ENCODE results near the gene PROK1. TPM values are rescaled to one million over a fixed set of nuclear protein-coding genes. Genes with fewer than 3 reads are reported as not detected.
A peak's percentile ranks its signal among the peaks of the same experiment; 100 is the strongest.

Gene PROK1
- polyA plus RNA-seq, 3 donors: not detected

GRCh38 chr1:110488161-110488560 is 37.2 kb downstream of the PROK1 start:
- DNase-seq: no peak

- no peak for DNase-seq
These were observed 37.9 kb downstream of the PROK1 start for GRCh38 chr1:110488867-110489266.

- DNase-seq: no peak
These were observed 38.5 kb downstream of the PROK1 start for GRCh38 chr1:110489406-110489805.

GRCh38 chr1:110489973-110490542 is 39.1 kb downstream of the PROK1 start:
- DNase-seq: no peak

- no peak for DNase-seq
These were observed 40.0 kb downstream of the PROK1 start for GRCh38 chr1:110490791-110491451.

GRCh38 chr1:110492573-110492972 is 41.6 kb downstream of the PROK1 start:
- no peak for DNase-seq

- DNase-seq: no peak
These were observed 42.2 kb downstream of the PROK1 start for GRCh38 chr1:110493059-110493699.

- DNase-seq: no peak
These were observed 43.1 kb downstream of the PROK1 start for GRCh38 chr1:110494036-110494435.

- DNase-seq: no peak
These were observed 43.8 kb downstream of the PROK1 start for GRCh38 chr1:110494522-110495406.

GRCh38 chr1:110495926-110496600 is 45.1 kb downstream of the PROK1 start:
- DNase-seq: peak; percentile 72

- DNase-seq: no peak
These were observed 47.3 kb downstream of the PROK1 start for GRCh38 chr1:110498270-110498669.

- no peak for DNase-seq
These were observed 50.7 kb downstream of the PROK1 start for GRCh38 chr1:110501488-110502132.

- DNase-seq: no peak
These were observed 51.6 kb downstream of the PROK1 start for GRCh38 chr1:110502402-110503151.

GRCh38 chr1:110503471-110503870 is 52.5 kb downstream of the PROK1 start:
- no peak for DNase-seq

- no peak for DNase-seq
These were observed 53.3 kb downstream of the PROK1 start for GRCh38 chr1:110504226-110504625.

- DNase-seq: no peak
These were observed 54.6 kb downstream of the PROK1 start for GRCh38 chr1:110505596-110505995.

- no peak for DNase-seq
These were observed 55.6 kb downstream of the PROK1 start for GRCh38 chr1:110506541-110506940.
